ENCODE results near the gene SH3GL1. TPM values are rescaled to one million over a fixed set of nuclear protein-coding genes. Genes with fewer than 3 reads are reported as not detected.

SH3GL1 gene
- total and polyA plus RNA-seq, 10 of the 15 experiments (the other 5 are each of a cell fraction or from before 2014, with no cell fraction given): 0.93 to 47.4 (median 28.4) TPM

- TF ChIP-seq, protein P1, sequence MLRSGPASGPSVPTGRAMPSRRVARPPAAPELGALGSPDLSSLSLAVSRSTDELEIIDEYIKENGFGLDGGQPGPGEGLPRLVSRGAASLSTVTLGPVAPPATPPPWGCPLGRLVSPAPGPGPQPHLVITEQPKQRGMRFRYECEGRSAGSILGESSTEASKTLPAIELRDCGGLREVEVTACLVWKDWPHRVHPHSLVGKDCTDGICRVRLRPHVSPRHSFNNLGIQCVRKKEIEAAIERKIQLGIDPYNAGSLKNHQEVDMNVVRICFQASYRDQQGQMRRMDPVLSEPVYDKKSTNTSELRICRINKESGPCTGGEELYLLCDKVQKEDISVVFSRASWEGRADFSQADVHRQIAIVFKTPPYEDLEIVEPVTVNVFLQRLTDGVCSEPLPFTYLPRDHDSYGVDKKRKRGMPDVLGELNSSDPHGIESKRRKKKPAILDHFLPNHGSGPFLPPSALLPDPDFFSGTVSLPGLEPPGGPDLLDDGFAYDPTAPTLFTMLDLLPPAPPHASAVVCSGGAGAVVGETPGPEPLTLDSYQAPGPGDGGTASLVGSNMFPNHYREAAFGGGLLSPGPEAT (IDR thresholded peaks at IDR 0.05; ENCODE audit: low read depth): peak; percentile 82
- TF ChIP-seq, protein P2, sequence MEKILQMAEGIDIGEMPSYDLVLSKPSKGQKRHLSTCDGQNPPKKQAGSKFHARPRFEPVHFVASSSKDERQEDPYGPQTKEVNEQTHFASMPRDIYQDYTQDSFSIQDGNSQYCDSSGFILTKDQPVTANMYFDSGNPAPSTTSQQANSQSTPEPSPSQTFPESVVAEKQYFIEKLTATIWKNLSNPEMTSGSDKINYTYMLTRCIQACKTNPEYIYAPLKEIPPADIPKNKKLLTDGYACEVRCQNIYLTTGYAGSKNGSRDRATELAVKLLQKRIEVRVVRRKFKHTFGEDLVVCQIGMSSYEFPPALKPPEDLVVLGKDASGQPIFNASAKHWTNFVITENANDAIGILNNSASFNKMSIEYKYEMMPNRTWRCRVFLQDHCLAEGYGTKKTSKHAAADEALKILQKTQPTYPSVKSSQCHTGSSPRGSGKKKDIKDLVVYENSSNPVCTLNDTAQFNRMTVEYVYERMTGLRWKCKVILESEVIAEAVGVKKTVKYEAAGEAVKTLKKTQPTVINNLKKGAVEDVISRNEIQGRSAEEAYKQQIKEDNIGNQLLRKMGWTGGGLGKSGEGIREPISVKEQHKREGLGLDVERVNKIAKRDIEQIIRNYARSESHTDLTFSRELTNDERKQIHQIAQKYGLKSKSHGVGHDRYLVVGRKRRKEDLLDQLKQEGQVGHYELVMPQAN (conservative IDR thresholded peaks at IDR 0.05): peak; percentile 72
- TF ChIP-seq ZBED1 (IDR thresholded peaks at IDR 0.05; ENCODE audit: borderline replicate concordance) (0 out of 2 replicates have a peak, but pooled peaks have one; percentile 10), SUZ12 (IDR thresholded peaks at IDR 0.05; ENCODE audit: unreplicated experiment) (no peak), MYB (IDR thresholded peaks at IDR 0.05; ENCODE audit: borderline replicate concordance, low read depth, low read length) (no peak), RCOR1 (conservative IDR thresholded peaks at IDR 0.05; ENCODE audit: low read depth, low read length) (no peak), LARP7 (IDR thresholded peaks at IDR 0.05) (peak; percentile 71), EED (IDR thresholded peaks at IDR 0.05; ENCODE audit: low read depth) (no peak), DPF2 (IDR thresholded peaks at IDR 0.05) (0 out of 2 replicates have a peak, but pooled peaks have one; percentile 47), PKNOX1 (IDR thresholded peaks at IDR 0.05) (peak; percentile 56; the same call in 1 of the 2 replicates), ZBTB40 (IDR thresholded peaks at IDR 0.05; ENCODE audit: borderline replicate concordance) (peak; percentile 44; the same call in 1 of the 2 replicates), POLR2AphosphoS2 (IDR thresholded peaks at IDR 0.05; ENCODE audit: low read depth, low read length) (peak; percentile 73; the same call in 1 of the 2 replicates), SMAD5 (IDR thresholded peaks at IDR 0.05; ENCODE audit: low read depth) (peak; percentile 82), WRNIP1 (IDR thresholded peaks at IDR 0.05; ENCODE audit: borderline replicate concordance, low read depth, low read length) (no peak), CHD2 (IDR thresholded peaks at IDR 0.05; ENCODE audit: borderline replicate concordance, low read depth, low read length) (peak; percentile 97), CREB1 (IDR thresholded peaks at IDR 0.05; ENCODE audit: low read depth) (peak; percentile 85)
- TF ChIP-seq, protein P3, sequence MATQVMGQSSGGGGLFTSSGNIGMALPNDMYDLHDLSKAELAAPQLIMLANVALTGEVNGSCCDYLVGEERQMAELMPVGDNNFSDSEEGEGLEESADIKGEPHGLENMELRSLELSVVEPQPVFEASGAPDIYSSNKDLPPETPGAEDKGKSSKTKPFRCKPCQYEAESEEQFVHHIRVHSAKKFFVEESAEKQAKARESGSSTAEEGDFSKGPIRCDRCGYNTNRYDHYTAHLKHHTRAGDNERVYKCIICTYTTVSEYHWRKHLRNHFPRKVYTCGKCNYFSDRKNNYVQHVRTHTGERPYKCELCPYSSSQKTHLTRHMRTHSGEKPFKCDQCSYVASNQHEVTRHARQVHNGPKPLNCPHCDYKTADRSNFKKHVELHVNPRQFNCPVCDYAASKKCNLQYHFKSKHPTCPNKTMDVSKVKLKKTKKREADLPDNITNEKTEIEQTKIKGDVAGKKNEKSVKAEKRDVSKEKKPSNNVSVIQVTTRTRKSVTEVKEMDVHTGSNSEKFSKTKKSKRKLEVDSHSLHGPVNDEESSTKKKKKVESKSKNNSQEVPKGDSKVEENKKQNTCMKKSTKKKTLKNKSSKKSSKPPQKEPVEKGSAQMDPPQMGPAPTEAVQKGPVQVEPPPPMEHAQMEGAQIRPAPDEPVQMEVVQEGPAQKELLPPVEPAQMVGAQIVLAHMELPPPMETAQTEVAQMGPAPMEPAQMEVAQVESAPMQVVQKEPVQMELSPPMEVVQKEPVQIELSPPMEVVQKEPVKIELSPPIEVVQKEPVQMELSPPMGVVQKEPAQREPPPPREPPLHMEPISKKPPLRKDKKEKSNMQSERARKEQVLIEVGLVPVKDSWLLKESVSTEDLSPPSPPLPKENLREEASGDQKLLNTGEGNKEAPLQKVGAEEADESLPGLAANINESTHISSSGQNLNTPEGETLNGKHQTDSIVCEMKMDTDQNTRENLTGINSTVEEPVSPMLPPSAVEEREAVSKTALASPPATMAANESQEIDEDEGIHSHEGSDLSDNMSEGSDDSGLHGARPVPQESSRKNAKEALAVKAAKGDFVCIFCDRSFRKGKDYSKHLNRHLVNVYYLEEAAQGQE (IDR thresholded peaks at IDR 0.05; ENCODE audit: low read depth, low read length): 0 out of 2 replicates have a peak, but pooled peaks have one; percentile 15
Observed at GRCh38 chr19:4342615-4343369, 57.6 kb downstream of the SH3GL1 start (continued).
